BJ (cell line): ENCODE measurements around the gene DGKQ. TPM values are rescaled to one million over a fixed set of nuclear protein-coding genes. Genes with fewer than 3 reads are reported as not detected.

ENCODE experiments used
- CTCF ChIA-PET: fragments of 350-600 bp; formaldehyde crosslinking; extraction: SDS; loops from one replicate; lab custom pipeline; 2021; ENCODE audit warnings: antibody characterized with exemption, inconsistent platforms; lab: Yijun Ruan, JAX
- POLR2A ChIA-PET: fragments of 300-600 bp; sonication (Branson Sonifier 250); formaldehyde crosslinking; extraction: SDS; loops from one replicate; lab custom pipeline; 2021; ENCODE audit warnings: antibody characterized with exemption; lab: Charles Lee
- DNase-seq: peaks from one replicate; pipeline ENCODE4 v3.0.0-alpha.2; 2011; ENCODE audit warnings: low read depth
- H3K27me3 ChIP-seq: 2 replicates; pipeline ENCODE4 v1.6.0; 2011; ENCODE audit warnings: low read length; ENCODE audit not compliant: control insufficient read depth, insufficient read depth
- H3K36me3 ChIP-seq: 2 replicates; pipeline ENCODE4 v1.5.1; 2011; ENCODE audit warnings: low read length; ENCODE audit not compliant: control insufficient read depth, insufficient read depth
- H3K4me3 ChIP-seq: 2 replicates; pipeline ENCODE4 v1.5.1; 2011; ENCODE audit warnings: low read depth, mild to moderate bottlenecking, control low read depth, low read length
- CTCF ChIP-seq: IDR thresholded peaks from 2 replicates; pipeline ENCODE4 v1.5.1; 2011; ENCODE audit warnings: low read depth, mild to moderate bottlenecking, control low read depth, inconsistent platforms, low read length, moderate library complexity; ENCODE audit not compliant: insufficient read depth
- polyA plus RNA-seq: library from polyadenylated mRNA; depleted of rRNA; stranded (reverse); fragments of >200 nt; gene quantifications from 2 replicates; pipeline ENCODE4 v1.2.3, GENCODE V29; 2011

DGKQ gene
- polyA plus RNA-seq, 1 experiment, result 6.5 TPM

GRCh38 chr4:912548-913279, 60.7 kb downstream of the DGKQ start:
- DNase-seq, result no peak
- no peak overlapping the region for H3K4me3 ChIP-seq
- POLR2A ChIA-PET, result no interaction called here
- H3K27me3 ChIP-seq, result no peaks in the 10 kb centered on the region
- no peak for TF ChIP-seq CTCF
- CTCF ChIA-PET, result interaction anchor here (0.6 to 1.1 kb wide), 2 partner anchors 17 to 100 kb away, joined by 3 to 5 read pairs; no protein-coding TSS in a partner anchor
- peaks cover 11% of the 10 kb centered on the region for H3K36me3 ChIP-seq

DNA sequence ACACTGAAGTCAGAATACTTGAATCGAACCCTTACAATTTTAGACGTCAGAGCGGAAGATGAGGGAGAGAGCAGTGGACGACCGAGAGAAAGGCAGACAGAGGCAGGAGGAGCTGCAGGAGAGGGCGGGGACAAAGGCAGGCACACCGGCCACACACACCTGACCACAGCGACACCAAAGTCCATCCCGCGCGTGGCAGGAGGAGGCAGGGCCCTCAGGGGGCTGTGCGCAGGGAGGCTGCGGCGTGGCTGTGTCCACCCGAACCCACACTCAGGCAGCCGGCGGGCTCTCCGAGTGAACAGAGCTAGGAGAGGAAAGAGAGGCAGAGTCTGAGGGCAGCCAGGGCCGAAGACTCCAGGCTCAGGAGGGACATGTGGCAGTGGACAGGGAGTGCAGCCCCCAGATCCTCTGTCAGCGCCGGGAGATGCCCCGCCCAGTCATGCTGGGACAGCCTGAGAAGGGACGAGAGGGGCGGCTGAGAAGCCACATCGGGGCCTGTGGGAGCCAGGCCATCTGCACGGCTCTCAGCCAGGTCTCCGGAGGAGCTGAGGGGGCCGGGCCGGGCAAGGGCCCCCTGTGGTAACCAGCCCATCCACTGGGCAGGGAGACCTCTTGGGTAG, 61.4 kb downstream of the DGKQ start:
- no peak for DNase-seq
- TF ChIP-seq CTCF, result no peak
- Histone ChIP-seq H3K27me3 (no peaks in the 10 kb centered on the region), H3K36me3 (peaks cover 11% of the 10 kb centered on the region), H3K4me3 (no peak overlapping the region)
- ChIA-PET POLR2A (no interaction called here), CTCF (interaction anchor here (0.6 kb wide), 1 partner anchor 101 kb away, joined by 3 read pairs; no protein-coding TSS in a partner anchor)

- no peak overlapping the region for H3K4me3 ChIP-seq
- peaks cover 11% of the 10 kb centered on the region for H3K36me3 ChIP-seq
- POLR2A ChIA-PET, result no interaction called here
- H3K27me3 ChIP-seq, result no peaks in the 10 kb centered on the region
- CTCF ChIA-PET, result no interaction called here
- DNase-seq, result no peak
- TF ChIP-seq CTCF, result no peak
Observed at GRCh38 chr4:911221-911751, 62.1 kb downstream of the DGKQ start.

DNA sequence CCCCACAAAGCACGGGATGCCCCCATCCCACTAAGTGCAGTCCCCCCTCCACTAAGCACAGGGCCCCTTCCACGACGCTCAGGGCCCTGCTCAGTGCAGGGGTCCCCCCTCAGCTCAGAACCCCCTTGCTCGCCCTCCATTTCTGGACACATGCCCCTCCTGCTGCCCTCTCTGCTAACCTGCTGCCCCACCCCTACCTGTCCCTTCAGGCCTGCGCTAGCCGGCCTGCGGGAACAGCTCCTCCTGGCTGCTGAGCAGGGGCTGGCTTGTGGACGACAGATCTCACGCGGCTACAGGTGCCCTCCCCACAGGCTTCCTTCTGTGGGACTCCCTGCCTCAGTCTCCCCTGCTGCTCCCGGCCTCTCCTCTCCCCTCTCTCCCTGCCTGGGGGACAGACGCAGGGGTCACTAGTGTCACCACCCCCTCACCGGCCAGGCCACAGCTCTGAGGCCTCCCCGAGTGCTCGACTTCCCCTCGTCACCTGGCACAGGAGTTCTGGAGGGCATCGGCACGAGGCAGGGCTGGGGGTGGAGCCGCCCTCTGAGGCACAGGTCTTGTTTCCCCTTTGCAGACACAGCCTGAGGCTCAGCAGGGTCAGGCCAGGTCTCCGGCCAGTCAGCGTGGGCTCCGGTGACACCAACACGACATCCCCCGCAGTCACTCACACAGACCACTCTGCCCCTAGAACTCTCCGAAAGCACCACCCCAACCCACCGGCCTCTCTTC, 62.8 kb downstream of the DGKQ start:
- no peak for DNase-seq
- Histone ChIP-seq H3K36me3 (peaks cover 11% of the 10 kb centered on the region), H3K4me3 (no peak overlapping the region), H3K27me3 (no peaks in the 10 kb centered on the region)
- POLR2A ChIA-PET, result no interaction called here
- CTCF ChIA-PET, result interaction anchor here (0.6 kb wide), 1 partner anchor 34 kb away, joined by 3 read pairs; no protein-coding TSS in a partner anchor
- TF ChIP-seq CTCF, result no peak

GRCh38 chr4:909821-910220, 63.5 kb downstream of the DGKQ start:
- TF ChIP-seq CTCF, result no peak
- no peak for DNase-seq
- ChIA-PET CTCF (interaction anchor here (0.6 kb wide), 1 partner anchor 34 kb away, joined by 3 read pairs; no protein-coding TSS in a partner anchor), POLR2A (no interaction called here)
- Histone ChIP-seq H3K27me3 (no peaks in the 10 kb centered on the region), H3K4me3 (no peak overlapping the region), H3K36me3 (peaks cover 11% of the 10 kb centered on the region)
